ENCODE measurements around the gene CLIP1.
A peak's percentile ranks its signal among the peaks of the same experiment; 100 is the strongest.

Gene CLIP1

GRCh38 chr12:122243965-122244364 is 178.5 kb downstream of the CLIP1 start:
- DNase-seq = no peak

DNA sequence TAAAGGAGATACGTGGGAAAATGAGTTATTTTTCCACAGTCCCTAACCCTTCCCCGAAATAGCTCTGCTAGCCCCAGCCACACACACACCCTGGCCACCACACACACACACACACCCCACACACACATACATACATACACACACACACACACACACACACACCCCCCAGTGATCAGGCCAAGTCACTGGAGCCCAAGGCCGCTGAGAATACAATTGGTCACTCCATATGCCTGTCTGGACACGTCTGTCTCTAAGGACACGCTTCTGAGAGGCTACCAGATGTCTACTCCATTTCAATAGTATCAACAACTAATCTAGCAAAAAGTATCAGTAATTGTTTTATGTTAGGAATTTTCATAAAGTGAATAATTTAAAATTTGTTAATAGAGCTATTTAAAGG is 183.6 kb downstream of the CLIP1 start:
- no peak for DNase-seq

DNA sequence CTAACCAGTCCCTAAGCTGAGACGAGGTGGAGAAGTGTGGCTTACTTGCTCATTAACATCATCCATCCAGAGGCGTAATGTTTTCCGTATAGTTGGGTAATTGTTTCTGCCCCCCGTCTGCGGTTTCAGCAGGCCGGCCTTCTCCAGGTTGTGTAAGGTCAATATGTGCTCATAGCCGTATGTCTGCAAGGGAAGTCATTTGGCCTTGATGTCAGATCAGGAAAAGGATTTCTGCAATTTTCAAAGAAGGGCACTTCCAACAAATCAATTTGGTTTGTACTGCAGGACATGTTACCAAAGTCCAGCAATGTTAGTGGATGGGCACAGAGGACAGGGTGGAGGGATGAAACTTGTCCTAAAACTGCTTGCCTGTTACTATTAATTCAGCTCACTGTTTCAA is 186.7 kb downstream of the CLIP1 start:
- DNase-seq = no peak

- DNase-seq = no peak
Measured at GRCh38 chr12:122232691-122233090, 189.8 kb downstream of the CLIP1 start.

DNA sequence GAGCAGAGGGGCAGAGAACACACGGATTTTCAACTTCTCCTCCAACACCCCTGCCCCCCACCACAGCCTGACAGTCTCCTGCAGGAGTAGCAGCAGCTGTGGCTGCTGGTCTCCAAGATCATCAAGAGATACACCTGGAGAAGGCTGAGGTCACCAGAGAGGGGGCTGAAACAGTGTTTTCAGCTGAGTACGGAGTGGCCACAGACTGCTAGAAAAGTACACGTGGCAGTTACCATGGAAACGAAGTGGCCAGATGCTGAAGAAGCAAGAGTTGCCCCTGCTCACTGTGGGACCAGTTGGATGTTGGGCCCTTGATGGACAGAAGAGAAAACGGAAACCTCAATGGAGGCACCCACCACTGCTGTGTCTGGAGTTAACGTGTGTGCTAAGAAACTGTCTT is 191.7 kb downstream of the CLIP1 start:
- DNase-seq = no peak

- no peak for DNase-seq
Measured at GRCh38 chr12:122228092-122228491, 194.4 kb downstream of the CLIP1 start.

DNA sequence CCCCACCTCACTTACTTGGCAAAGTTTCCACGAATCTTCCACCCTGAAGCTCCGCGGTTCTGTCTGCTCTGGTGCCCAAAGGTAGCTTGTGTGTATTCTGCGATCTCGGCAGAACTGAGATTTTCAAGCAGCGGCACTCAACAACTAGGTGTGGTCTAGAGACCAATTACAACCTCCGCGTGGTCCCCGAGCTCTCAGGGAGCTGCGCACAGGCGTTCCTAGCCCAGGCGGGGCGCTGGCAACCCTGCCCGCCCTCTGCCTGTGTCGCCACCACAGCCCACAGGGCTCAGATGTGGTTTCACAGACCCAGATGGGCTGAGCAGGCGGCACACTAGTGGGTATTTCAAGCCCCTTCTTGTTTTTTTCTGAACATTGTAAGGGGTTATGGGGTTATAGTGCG is 195.1 kb downstream of the CLIP1 start:
- DNase-seq = no peak

GRCh38 chr12:122226366-122227125 is 195.9 kb downstream of the CLIP1 start:
- no peak for DNase-seq

GRCh38 chr12:122225683-122226365 is 196.6 kb downstream of the CLIP1 start, which contains the start of gene DIABLO:
Gene DIABLO (minus strand): TSS chr12:122226052. CDS start chr12:122226014, 38 bp downstream.
- DNase-seq = peak; percentile 99
